Measurements from ENCODE around the gene LUC7L2.
"Not testable (repeated sequence)": the region's sequence is repeated elsewhere in the genome, so short reads cannot be mapped to it uniquely, and the experiment has no call there.

Gene LUC7L2

DNA sequence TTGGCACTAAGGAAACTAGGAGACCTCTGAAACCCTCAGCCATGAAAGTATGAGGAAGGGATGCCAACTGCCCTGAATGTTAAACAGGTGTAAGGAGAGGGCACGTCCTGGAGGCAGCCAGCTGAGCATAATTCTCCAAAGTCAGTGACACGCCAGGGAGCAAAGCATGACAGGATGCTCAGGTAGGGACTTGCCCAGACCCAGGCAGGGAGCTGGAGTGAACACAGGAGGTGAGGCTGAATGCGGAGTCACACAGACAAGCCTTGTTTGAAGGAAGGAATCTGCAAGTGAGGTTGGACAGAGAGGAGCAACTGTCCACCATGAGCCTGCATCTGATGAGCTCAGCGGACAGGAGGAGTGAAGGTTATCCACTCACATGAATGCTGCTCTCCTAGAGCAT is 82.3 kb downstream of the LUC7L2 start:
- in situ Hi-C loops (cut with MboI; ENCODE audit: low sequenced_read_pairs) = no loop called here

DNA sequence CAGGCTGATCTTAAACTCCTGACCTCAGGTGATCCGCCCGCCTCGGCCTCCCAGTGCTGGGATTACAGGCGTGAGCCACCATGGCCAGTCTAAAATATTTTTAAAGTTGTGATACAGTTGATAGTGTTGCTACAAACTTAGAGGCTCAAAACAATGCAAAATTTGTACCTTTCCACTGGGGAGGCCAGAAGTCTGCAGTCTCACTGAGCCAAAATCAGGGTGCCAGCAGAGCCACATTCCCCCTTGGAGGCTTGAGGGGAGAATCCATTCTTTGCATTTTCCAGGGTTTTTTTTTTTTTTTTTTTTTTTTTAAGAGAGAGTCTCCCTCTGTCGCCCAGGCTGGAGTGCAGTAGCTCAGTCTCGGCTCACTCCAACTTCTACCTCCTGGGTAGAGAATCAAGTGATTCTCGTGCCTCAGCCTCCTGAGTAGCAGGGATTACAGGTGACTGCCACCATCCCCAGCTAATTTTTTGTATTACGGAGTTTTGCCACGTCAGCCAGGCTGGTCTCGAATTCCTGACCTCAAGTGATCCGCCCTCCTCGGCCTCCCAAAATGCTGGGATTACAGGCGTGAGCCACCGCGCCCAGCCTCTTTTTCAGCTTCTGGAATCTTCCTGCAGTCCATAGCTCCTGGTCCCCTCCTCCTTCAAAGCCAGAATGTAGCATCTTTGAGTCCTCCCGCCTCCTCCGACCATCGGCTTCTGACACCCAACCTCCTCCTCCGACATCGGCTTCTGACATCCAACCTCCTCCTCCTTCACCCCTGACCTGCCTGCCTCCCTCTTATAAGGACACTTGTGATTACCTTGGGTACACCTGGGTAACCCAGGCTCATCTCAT is 86.6 kb downstream of the LUC7L2 start:
- in situ Hi-C loops (cut with MboI; ENCODE audit: low sequenced_read_pairs) = no loop called here

- in situ Hi-C loops (cut with MboI; ENCODE audit: low sequenced_read_pairs) = no loop called here
Measured at GRCh38 chr7:139450851-139451250, 91.2 kb downstream of the LUC7L2 start.

- in situ Hi-C loops (cut with MboI; ENCODE audit: low sequenced_read_pairs) = no loop called here
Measured at GRCh38 chr7:139451638-139452037, 91.9 kb downstream of the LUC7L2 start.

GRCh38 chr7:139452958-139453672 is 93.4 kb downstream of the LUC7L2 start:
- in situ Hi-C loops (cut with MboI; ENCODE audit: low sequenced_read_pairs) = no loop called here

DNA sequence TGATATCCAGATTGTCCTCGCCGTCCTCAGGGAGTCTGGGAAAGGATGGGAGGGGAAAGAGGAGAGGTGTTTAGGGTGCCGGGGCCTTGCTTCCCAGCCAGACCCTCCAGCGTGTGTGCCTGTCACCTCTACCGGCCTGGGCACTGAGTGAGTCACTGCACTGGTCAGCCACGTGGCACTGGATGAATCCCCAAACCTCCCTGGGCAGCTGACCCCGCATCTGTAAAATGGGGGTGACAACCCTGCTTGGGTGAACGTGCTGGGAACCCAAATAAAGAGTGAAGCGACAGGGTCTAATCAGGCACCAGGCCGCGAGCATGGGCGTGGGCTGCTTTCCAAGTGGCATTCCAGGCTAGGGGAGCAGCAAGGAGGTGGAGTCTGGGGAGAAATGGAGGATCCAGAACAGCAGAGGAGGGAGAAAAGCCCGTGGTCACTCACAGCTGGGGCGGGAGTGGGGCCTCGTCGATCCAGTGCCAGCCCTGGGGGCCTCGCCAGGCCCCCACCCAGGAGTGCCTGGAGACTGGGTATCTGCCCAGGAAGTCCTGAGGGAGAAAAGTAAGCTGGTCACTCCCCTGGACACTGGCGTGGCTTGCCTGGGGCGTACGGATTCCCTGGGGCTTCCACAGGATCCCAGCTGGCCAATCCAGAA is 94.1 kb downstream of the LUC7L2 start:
- in situ Hi-C loops (cut with MboI; ENCODE audit: low sequenced_read_pairs) = no loop called here

- in situ Hi-C loops (cut with MboI; ENCODE audit: low sequenced_read_pairs) = no loop called here
Measured at GRCh38 chr7:139455789-139456188, 96.1 kb downstream of the LUC7L2 start.

- in situ Hi-C loops (cut with MboI; ENCODE audit: low sequenced_read_pairs) = no loop called here
Measured at GRCh38 chr7:139456511-139456910, 96.8 kb downstream of the LUC7L2 start.

GRCh38 chr7:139457153-139457946 is 97.7 kb downstream of the LUC7L2 start:
- in situ Hi-C loops (cut with MboI; ENCODE audit: low sequenced_read_pairs) = no loop called here

GRCh38 chr7:139463421-139463820 is 103.7 kb downstream of the LUC7L2 start:
- in situ Hi-C loops (cut with MboI; ENCODE audit: low sequenced_read_pairs) = not testable (repeated sequence)

DNA sequence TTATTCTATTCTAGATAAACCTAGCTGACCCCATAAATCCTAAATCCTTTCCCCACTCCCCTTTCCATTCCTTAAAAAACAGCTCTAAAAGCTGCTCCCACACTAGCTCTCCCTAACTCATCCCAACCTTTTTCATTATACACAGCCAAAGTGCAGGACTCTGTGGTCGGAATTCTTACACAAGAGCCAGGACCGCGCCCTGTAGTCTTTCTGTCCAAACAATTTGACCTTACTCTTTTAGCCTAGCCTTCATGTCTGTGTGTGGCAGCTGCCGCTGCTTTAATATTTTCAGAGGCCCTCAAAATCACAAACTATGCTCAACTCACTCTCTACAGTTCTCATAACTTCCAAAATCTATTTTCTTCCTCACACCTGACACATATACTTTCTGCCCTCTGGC is 104.8 kb downstream of the LUC7L2 start:
- in situ Hi-C loops (cut with MboI; ENCODE audit: low sequenced_read_pairs) = not testable (repeated sequence)

- in situ Hi-C loops (cut with MboI; ENCODE audit: low sequenced_read_pairs) = not testable (repeated sequence)
Measured at GRCh38 chr7:139465072-139465471, 105.4 kb downstream of the LUC7L2 start.

- in situ Hi-C loops (cut with MboI; ENCODE audit: low sequenced_read_pairs) = not testable (repeated sequence)
Measured at GRCh38 chr7:139467729-139468128, 108.0 kb downstream of the LUC7L2 start.

DNA sequence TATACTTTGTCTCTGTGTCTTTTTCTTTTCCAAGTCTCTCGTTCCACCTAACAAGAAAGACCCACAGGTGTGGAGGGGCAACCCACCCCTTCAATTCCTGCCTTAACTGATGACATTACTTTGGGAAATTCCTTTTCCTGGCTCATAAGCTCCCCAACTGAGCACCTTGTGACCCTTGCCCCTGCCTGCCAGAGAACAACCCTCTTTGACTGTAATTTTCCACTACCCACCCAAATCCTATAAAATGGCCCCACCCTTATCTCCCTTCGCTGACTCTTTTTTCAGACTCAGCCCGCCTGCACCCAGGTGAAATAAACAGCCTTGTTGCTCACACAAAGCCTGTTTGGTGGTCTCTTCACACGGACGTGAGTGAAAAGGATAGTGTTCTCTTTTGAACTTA is 108.6 kb downstream of the LUC7L2 start:
- in situ Hi-C loops (cut with MboI; ENCODE audit: low sequenced_read_pairs) = not testable (repeated sequence)

DNA sequence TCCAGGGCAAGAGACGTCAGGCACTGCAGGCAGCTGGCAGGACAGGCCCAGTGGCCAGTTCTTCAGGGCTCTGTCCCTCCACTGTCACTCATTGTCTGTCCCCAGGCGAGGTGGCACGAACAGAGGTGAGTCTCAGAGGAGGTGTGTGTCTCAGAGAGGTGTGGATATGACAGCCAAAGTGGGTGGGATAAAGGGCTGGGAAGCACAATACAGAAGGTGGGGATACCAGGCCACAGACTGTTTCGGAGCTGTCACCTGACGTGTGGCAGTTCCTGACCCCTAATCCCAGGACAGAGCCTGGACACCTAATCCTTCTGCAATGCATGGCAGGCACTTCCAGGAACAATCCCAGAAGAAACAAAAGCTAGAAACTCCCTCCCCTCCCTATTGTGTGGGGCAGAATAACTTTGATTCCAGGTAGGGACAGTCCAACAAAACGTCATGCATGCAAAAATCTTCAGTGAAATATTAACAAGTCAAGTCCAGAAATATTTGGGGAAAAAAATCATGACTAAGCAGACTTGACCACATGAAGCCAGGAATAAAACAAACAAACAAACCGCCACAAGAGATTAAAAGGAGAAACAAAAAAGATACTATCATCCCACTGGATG is 112.2 kb downstream of the LUC7L2 start:
- in situ Hi-C loops (cut with MboI; ENCODE audit: low sequenced_read_pairs) = no loop called here
